Mammary epithelial cell (primary cell): ENCODE measurements around the gene PPP1R9A.

Experiments
- CTCF ChIP-seq, 2 donors: IDR thresholded peaks in 1 of 2; conservative IDR thresholded peaks in 1 of 2; 2 replicates each; pipeline ENCODE4 v1.5.1; 2011 to 2012; ENCODE audit warnings: inconsistent platforms in 2 of 2, low read length in 2 of 2, mild to moderate bottlenecking in 2 of 2, control low read depth in 1 of 2, low read depth in 1 of 2; ENCODE audit not compliant: insufficient read depth in 1 of 2; ENCODE audit errors: extremely low read depth in 1 of 2
- EZH2 ChIP-seq: IDR thresholded peaks from 2 replicates; pipeline ENCODE4 v1.6.1; 2012; ENCODE audit warnings: low read length, inconsistent platforms, borderline replicate concordance

DNA sequence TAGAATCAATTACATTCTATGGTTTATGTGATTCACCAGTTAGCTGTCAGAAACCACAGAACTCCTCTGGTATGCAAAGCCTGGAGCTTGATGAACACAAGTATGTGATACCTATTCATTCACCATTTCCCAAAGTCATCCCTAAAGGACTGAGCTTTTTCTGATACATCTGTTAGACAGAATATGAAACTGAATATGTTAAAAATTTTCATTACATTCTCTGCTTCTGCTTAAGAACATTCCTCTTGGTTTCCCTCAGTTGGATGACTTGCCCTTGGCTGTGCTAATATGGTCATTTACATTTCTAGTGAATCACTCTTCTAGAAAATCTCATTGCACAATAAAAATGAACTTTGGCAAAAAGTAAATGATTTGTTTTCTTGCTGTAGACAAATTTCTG is 427.7 kb downstream of the PPP1R9A start:
- TF ChIP-seq EZH2 (no peak), CTCF (conservative IDR thresholded peaks at IDR 0.05 in 1 of 2, IDR thresholded peaks at IDR 0.05 in 1 of 2; ENCODE audit: extremely low read depth in 1 of 2, insufficient read depth in 1 of 2, low read depth in 1 of 2, low read length in 2 of 2) (no peak)
